GM12892 (cell line): ENCODE results near the gene SCT.

ENCODE experiments used
- POLR2A ChIP-seq: IDR thresholded peaks from 2 replicates; pipeline ENCODE4 v1.6.1; 2011; ENCODE audit warnings: low read depth, low read length, control low read depth
- POLR2AphosphoS5 ChIP-seq: IDR thresholded peaks from 2 replicates; pipeline ENCODE4 v1.6.1; 2011; ENCODE audit warnings: low read depth, low read length, control low read depth
- TAF1 ChIP-seq: IDR thresholded peaks from 2 replicates; pipeline ENCODE4 v1.6.1; 2011; ENCODE audit warnings: low read depth, mild to moderate bottlenecking, control low read depth, low read length, borderline replicate concordance

GRCh38 chr11:639332-639955 lies 12.5 kb upstream of the SCT start:
- TF ChIP-seq POLR2A (no peak), TAF1 (no peak), POLR2AphosphoS5 (no peak)
